ENCODE data around the gene TNIK. TPM values are rescaled to one million over a fixed set of nuclear protein-coding genes. Genes with fewer than 3 reads are reported as not detected.

TNIK gene
- total RNA-seq, 3 donors from 2014 or later: 12.9 to 15.4 (median 13.5) TPM

DNA sequence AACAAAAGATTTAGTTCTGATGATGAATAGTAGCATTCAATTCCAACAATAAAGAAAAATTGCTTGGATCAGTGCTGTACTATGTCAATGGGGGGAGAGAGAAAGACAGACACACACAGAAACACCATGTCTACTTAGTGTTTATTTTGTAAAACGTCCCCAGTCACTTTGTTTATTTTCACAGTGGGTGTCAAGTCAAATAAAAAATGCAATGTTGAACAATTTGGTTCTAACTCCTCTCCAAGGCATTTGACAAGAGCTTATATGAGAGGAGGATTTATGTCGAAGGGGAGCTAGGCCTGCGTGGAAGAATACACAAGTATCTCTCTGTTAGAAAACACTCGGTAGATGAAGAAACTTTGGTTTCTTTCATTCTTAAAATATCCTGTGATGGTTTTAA lies 232.0 kb downstream of the TNIK start:
- Mint-ChIP-seq H3K27me3 (ENCODE audit: low read depth) (no peaks in the 10 kb centered on the region), H3K36me3 (ENCODE audit: insufficient read depth) (peaks cover 31% of the 10 kb centered on the region), H3K4me3 (no peak overlapping the region), H3K9me3 (peaks cover 8% of the 10 kb centered on the region), H3K4me1 (ENCODE audit: low read depth) (peaks cover 57% of the 10 kb centered on the region)
- DNase-seq (no peak), ATAC-seq (no peak)

DNA sequence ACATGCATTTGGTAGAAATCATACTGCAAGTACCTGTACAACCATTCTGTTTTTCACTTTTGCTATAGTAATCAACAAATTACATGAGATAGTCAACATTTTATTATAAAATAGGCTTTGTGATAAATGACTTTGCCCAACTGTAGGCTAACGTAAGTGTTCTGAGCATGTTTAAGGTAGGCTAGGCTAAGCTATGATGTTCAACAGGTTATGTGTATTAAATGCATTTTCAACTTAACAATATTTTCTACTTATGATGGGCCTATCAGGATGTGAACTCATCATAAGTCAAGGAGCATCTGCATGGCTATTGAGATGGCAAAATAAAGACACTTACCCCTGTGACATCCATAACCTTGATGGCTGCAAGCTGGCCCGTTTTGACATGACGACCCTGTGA lies 232.4 kb downstream of the TNIK start:
- Mint-ChIP-seq H3K27me3 (ENCODE audit: low read depth) (no peaks in the 10 kb centered on the region), H3K36me3 (ENCODE audit: insufficient read depth) (peaks cover 28% of the 10 kb centered on the region), H3K4me1 (ENCODE audit: low read depth) (peaks cover 53% of the 10 kb centered on the region), H3K4me3 (no peak overlapping the region), H3K9me3 (peaks cover 8% of the 10 kb centered on the region)
- no peak for DNase-seq
- no peak for ATAC-seq

DNA sequence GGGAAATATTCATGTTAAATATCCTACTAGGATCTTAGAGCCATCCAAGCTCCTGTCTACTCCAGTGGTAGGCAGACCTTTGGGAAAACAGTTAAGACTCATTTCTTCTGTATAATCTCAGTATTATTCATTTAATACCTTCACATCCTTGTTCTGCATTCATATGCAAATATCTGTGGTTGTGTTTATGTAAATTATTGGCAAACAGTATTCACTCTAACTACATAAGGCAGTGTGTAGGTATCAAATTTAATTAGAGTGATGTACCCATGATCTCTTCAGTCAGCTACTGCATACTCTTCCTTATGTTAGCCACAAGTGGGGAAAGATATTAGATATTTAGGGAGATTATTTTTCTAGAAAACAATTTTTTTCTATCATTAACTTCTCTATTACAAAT lies 232.8 kb downstream of the TNIK start:
- no peak overlapping the region for H3K4me3 Mint-ChIP-seq

DNA sequence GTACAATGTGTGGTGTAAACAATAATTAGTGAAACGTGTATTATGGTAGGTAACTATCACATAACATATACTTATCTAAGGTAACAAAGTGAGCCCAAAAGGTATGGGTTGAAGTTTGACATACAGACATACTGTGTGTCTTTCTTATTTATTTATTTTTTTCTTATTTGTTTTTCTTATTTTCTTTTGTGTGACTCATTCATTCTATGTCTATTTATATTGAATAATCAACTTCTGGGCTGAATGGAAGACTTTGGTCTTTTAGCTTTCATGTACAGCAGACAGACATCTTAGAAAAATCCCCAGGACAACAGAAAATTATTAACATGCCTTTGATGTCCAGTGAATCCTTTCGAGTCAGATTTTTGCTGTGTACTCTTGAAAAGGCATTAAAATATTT lies 233.4 kb downstream of the TNIK start:
- peaks cover 8% of the 10 kb centered on the region for H3K9me3 Mint-ChIP-seq
- no peaks in the 10 kb centered on the region for H3K27me3 Mint-ChIP-seq (ENCODE audit: low read depth)
- H3K4me3 Mint-ChIP-seq: no peak overlapping the region
- peaks cover 28% of the 10 kb centered on the region for H3K36me3 Mint-ChIP-seq (ENCODE audit: insufficient read depth)
- DNase-seq: no peak
- H3K4me1 Mint-ChIP-seq (ENCODE audit: low read depth): peaks cover 50% of the 10 kb centered on the region
- no peak for ATAC-seq

More for the DNA sequence above, 232.8 kb downstream of the TNIK start:
- no peaks in the 10 kb centered on the region for H3K27me3 Mint-ChIP-seq (ENCODE audit: low read depth)
- ATAC-seq: no peak
- H3K36me3 Mint-ChIP-seq (ENCODE audit: insufficient read depth): peaks cover 28% of the 10 kb centered on the region
- H3K4me1 Mint-ChIP-seq (ENCODE audit: low read depth): peaks cover 50% of the 10 kb centered on the region
- DNase-seq: no peak
- H3K9me3 Mint-ChIP-seq: peaks cover 8% of the 10 kb centered on the region

DNA sequence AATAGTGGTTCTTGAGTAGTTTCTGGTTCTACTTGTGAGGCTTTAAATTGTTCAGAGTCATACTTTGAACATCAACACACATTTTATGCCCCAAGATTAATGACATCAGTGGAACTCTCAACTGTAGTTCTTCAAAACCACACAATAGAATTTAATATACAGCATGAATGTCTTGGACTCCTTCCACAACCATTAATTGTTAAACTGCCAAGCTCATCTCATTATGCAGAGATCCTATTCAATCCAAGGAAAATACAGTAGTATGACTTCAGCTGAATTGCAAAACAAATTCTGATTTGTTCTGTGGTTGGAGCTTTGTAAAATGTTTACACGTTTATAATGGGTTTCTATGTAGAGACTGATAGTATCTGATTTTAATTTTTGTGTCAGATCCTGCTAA lies 234.5 kb downstream of the TNIK start:
- ATAC-seq (no peak), DNase-seq (no peak)
- H3K27me3 Mint-ChIP-seq (ENCODE audit: low read depth): no peaks in the 10 kb centered on the region
- peaks cover 8% of the 10 kb centered on the region for H3K9me3 Mint-ChIP-seq
- H3K4me1 Mint-ChIP-seq (ENCODE audit: low read depth): peaks cover 47% of the 10 kb centered on the region
- H3K4me3 Mint-ChIP-seq: no peak overlapping the region
- peaks cover 26% of the 10 kb centered on the region for H3K36me3 Mint-ChIP-seq (ENCODE audit: insufficient read depth)

DNA sequence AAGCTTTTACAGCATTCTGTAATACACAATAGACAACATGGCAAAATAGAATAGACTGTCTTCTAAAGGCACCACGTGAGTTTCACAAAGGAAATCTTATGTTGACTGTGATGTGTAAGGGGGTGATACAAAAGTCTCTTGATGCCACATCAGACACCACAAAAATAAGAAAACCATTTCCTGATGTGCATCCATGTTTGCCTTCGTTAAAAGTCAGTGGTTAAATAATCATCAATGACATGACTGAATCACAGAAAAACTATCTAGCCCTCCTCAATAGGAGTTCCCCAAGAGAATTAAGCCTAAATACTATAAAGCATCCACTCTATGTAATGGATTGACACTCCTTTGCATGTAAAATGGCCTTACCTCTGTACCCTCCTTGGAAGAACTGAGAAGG lies 235.0 kb downstream of the TNIK start:
- ATAC-seq (peak; percentile 87), DNase-seq (no peak)
- no peak overlapping the region for H3K4me3 Mint-ChIP-seq
- H3K4me1 Mint-ChIP-seq (ENCODE audit: low read depth): peaks cover 43% of the 10 kb centered on the region
- peaks cover 8% of the 10 kb centered on the region for H3K9me3 Mint-ChIP-seq
- H3K36me3 Mint-ChIP-seq (ENCODE audit: insufficient read depth): peaks cover 23% of the 10 kb centered on the region
- H3K27me3 Mint-ChIP-seq (ENCODE audit: low read depth): no peaks in the 10 kb centered on the region

DNA sequence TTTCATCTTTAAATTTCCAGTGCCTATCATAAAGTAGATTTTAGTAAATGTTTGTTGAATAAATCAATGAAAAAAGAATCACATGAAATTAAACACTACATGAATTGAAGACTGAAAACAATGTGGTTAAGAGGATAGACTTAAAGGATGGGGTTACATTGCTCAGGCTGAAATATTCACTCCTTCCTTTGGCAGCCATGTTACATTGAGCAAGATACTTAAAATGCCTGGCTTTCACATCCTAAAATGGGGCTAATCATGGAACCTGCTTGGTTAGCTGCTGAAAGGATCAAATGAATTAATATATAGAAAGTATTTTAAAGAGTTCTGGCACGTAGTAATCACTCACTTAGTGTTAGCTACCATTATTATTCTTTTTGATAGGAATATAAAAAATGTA lies 236.8 kb downstream of the TNIK start:
- ATAC-seq (no peak), DNase-seq (no peak)
- Mint-ChIP-seq H3K36me3 (ENCODE audit: insufficient read depth) (peaks cover 23% of the 10 kb centered on the region), H3K9me3 (peaks cover 8% of the 10 kb centered on the region), H3K4me3 (no peak overlapping the region), H3K4me1 (ENCODE audit: low read depth) (peaks cover 32% of the 10 kb centered on the region), H3K27me3 (ENCODE audit: low read depth) (no peaks in the 10 kb centered on the region)

DNA sequence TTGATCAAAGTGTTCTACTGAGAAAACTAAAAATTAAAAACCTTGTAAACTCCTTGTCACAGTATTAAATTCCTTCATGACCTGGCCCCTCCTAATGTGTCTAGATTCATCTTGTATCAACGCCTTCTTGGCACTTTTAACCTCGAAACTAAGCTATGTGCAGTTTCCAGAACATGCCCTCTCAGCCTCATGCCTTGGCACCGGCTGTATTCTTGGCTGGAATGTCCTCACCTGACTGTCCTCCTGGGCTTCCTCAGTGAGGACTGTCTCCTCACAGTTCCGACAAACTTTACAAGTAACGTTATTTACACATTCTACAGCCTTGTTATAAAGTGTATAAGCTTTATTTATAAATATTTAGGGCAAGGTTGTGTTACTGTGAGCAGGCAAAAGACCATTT lies 237.2 kb downstream of the TNIK start:
- DNase-seq: no peak
- no peak for ATAC-seq

DNA sequence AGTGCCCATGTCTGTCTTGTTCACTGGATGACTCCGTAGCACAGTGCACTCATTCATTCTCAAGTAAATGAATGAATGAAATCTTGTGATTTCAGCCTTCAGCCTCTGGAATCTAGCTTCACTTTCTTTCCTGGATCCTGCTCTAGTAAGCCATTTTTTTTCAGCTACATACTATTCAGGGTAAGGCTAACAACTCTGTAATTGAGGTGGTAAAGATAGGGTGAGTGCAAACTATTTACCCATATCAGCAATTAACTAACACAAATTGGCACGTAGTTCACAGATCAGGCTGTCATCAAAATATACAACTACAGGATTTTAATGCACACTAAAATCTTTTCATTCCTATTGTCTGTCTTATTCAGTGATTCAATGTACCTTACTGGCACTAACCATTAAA lies 238.6 kb downstream of the TNIK start:
- Mint-ChIP-seq H3K4me1 (ENCODE audit: low read depth) (peaks cover 33% of the 10 kb centered on the region), H3K4me3 (no peak overlapping the region), H3K27me3 (ENCODE audit: low read depth) (no peaks in the 10 kb centered on the region), H3K36me3 (ENCODE audit: insufficient read depth) (peaks cover 13% of the 10 kb centered on the region), H3K9me3 (peaks cover 8% of the 10 kb centered on the region)
- no peak for ATAC-seq
- no peak for DNase-seq

More for the DNA sequence above, 237.2 kb downstream of the TNIK start:
- H3K4me1 Mint-ChIP-seq (ENCODE audit: low read depth): peaks cover 30% of the 10 kb centered on the region
- H3K4me3 Mint-ChIP-seq: no peak overlapping the region
- H3K9me3 Mint-ChIP-seq: peaks cover 8% of the 10 kb centered on the region
- H3K27me3 Mint-ChIP-seq (ENCODE audit: low read depth): no peaks in the 10 kb centered on the region
- peaks cover 20% of the 10 kb centered on the region for H3K36me3 Mint-ChIP-seq (ENCODE audit: insufficient read depth)

DNA sequence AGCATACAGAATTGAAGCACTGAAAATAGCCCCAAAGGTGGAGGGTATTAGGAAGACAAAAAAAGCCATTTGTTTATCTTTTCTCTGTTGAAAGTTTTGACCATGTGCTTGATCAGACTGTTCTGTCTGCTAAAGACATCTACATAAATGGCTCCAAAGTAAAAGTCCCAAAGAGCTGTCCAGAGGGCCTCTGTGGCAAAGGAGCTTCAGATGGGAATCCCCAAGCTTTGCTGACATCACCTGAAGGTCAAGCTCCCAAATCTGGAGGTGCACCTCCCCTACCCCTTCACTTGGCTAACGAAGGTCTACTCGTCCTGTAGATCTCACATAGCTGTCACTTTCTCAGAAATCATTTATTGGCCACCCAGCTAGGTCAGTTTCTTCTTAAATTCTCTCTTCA lies 239.1 kb downstream of the TNIK start:
- H3K4me3 Mint-ChIP-seq: no peak overlapping the region
- peaks cover 10% of the 10 kb centered on the region for H3K36me3 Mint-ChIP-seq (ENCODE audit: insufficient read depth)
- H3K9me3 Mint-ChIP-seq: peaks cover 5% of the 10 kb centered on the region
- ATAC-seq (no peak), DNase-seq (no peak)
- no peaks in the 10 kb centered on the region for H3K27me3 Mint-ChIP-seq (ENCODE audit: low read depth)
- H3K4me1 Mint-ChIP-seq (ENCODE audit: low read depth): peaks cover 30% of the 10 kb centered on the region

DNA sequence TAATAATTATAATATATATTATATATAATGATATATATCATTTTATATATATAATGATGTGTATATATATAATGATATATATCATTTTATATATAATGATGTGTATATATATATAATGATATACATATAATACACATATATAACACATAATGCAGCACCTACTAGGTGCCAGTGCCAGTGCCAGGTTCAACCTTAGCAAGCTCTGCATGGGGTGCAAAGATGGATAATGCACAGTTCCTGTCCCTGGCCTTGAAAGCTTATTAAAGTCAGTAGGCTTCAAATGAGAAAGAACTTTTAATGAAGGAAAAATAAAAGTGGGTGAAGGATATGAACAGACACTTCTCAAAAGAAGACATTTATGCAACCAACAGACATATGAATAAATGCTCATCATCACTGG lies 240.9 kb downstream of the TNIK start:
- ATAC-seq: no peak

DNA sequence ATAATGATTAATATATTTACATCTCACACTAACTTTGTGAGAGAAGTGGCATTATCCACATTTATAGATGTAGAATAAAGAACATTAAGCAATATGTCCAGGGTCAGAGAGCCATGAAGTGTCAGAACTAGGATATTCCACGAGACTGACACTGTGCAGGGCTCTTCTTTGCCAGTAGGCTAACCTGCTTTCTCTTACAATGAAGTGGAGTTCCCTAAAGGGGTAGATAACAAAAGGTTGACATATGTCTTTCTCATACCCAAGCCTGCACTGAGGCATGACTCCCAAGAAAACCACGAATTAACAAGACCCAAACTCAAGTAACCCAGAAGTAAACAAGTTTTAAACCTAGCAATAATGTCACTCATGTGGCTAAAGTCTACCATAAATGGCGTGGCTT lies 242.1 kb downstream of the TNIK start:
- Mint-ChIP-seq H3K4me3 (no peak overlapping the region), H3K36me3 (ENCODE audit: insufficient read depth) (peaks cover 7% of the 10 kb centered on the region), H3K27me3 (ENCODE audit: low read depth) (no peaks in the 10 kb centered on the region), H3K9me3 (no peaks in the 10 kb centered on the region), H3K4me1 (ENCODE audit: low read depth) (peaks cover 19% of the 10 kb centered on the region)
- no peak for ATAC-seq
- no peak for DNase-seq

More for the DNA sequence above, 240.9 kb downstream of the TNIK start:
- DNase-seq: no peak
- Mint-ChIP-seq H3K4me1 (ENCODE audit: low read depth) (peaks cover 17% of the 10 kb centered on the region), H3K4me3 (no peak overlapping the region), H3K27me3 (ENCODE audit: low read depth) (no peaks in the 10 kb centered on the region), H3K9me3 (no peaks in the 10 kb centered on the region), H3K36me3 (ENCODE audit: insufficient read depth) (peaks cover 7% of the 10 kb centered on the region)

DNA sequence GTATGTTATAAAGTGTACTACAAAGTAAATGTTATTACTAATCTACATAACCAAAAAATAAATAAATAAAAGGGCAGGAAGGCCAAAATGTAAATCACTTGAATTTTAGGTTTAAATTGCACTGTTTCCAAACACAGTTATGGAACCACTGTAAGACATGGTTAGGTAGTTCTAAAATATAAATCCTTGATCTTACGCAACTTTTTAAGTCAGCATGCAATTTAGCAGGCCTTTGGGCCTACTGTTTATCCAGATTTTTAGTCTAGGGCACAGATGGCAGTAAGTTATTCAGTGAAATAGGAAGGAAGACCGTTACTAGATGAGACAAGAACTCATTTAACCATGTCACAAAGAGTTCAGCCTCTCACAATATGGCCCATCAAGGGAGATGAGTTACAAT lies 246.3 kb downstream of the TNIK start:
- H3K36me3 Mint-ChIP-seq (ENCODE audit: insufficient read depth): peaks cover 32% of the 10 kb centered on the region
- no peaks in the 10 kb centered on the region for H3K9me3 Mint-ChIP-seq

DNA sequence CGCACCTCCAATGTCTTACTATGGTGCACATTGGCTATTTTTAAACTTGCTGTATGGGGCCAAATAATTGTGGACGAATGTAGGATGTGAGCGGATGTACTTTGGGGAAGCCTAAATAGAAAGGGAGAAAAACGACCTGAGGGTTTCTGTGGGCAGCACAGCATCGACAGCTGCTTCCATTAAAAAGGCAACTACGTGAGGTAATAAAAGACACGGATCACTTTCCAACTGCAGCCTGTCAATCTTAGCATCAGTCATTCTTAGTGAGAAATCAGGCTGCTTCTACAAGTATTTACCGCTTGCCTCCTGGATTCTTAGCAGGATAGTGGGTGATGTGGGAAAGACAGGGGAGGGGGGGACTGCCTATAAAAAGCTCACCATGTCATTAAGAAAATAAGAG lies 247.0 kb downstream of the TNIK start:
- Mint-ChIP-seq H3K4me1 (ENCODE audit: low read depth) (peaks cover 14% of the 10 kb centered on the region), H3K27me3 (ENCODE audit: low read depth) (no peaks in the 10 kb centered on the region), H3K9me3 (no peaks in the 10 kb centered on the region), H3K36me3 (ENCODE audit: insufficient read depth) (peaks cover 34% of the 10 kb centered on the region), H3K4me3 (no peak overlapping the region)
- DNase-seq (no peak), ATAC-seq (no peak)

More for the DNA sequence above, 246.3 kb downstream of the TNIK start:
- no peaks in the 10 kb centered on the region for H3K27me3 Mint-ChIP-seq (ENCODE audit: low read depth)
- peaks cover 16% of the 10 kb centered on the region for H3K4me1 Mint-ChIP-seq (ENCODE audit: low read depth)
- DNase-seq (no peak), ATAC-seq (no peak)
- no peak overlapping the region for H3K4me3 Mint-ChIP-seq

DNA sequence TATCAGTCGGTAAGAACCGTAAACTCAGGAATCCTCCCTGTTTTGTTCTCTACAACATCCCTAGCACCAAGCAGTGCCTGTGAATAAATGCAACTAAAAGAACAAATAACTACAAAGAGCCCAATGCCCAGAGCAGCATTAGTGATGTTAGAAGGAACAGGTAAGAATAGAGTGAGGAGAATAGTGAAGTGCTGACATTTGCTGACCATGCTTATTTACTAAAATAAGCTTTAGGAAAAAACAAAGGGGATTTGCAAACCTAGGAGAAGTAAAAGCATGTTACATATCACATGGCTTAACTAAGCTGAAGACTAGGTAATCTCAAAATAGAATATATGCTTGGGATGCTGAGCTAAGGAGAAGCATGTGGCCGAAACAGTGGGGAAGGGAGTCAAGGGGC lies 247.6 kb downstream of the TNIK start:
- no peaks in the 10 kb centered on the region for H3K27me3 Mint-ChIP-seq (ENCODE audit: low read depth)
- no peak for ATAC-seq
- H3K4me1 Mint-ChIP-seq (ENCODE audit: low read depth): peaks cover 12% of the 10 kb centered on the region
- no peak overlapping the region for H3K4me3 Mint-ChIP-seq
- peaks cover 37% of the 10 kb centered on the region for H3K36me3 Mint-ChIP-seq (ENCODE audit: insufficient read depth)
- no peak for DNase-seq
- H3K9me3 Mint-ChIP-seq: no peaks in the 10 kb centered on the region

DNA sequence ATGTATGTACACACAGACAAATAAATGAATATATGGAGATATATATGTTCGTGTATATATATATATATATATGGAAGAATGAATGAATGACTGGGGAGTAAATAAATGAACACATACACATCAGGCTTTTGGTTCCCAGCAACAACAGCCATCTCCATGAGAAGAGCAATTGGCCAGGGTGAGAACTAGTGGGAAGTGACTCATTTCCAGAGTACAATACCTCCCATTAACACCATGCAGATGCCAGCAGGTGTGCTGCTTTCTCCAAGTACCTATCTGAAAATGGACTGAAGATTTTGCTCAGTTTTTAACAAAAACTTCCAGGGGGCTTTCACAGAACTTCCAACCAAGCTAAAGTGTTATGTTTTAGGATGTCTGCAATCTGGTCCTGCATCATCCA lies 253.9 kb downstream of the TNIK start:
- Mint-ChIP-seq H3K36me3 (ENCODE audit: insufficient read depth) (peaks cover 50% of the 10 kb centered on the region), H3K9me3 (no peaks in the 10 kb centered on the region), H3K4me1 (ENCODE audit: low read depth) (peaks cover 7% of the 10 kb centered on the region), H3K27me3 (ENCODE audit: low read depth) (no peaks in the 10 kb centered on the region), H3K4me3 (no peak overlapping the region)
- ATAC-seq (no peak), DNase-seq (no peak)
